Tibial nerve (tissue), 4 donors: ENCODE data around the gene HID1. TPM values are rescaled to one million over a fixed set of nuclear protein-coding genes. Genes with fewer than 3 reads are reported as not detected.

Experiments used
- DNase-seq, 2 donors: peaks; one replicate each; pipeline ENCODE4 v3.0.0-alpha.2; 2019; ENCODE audit warnings: low spot score in 2 of 2
- H3K27ac ChIP-seq, 4 donors: fragments of 200-600 bp; sonication (generic) in 3 of 4; one replicate each; pipeline ENCODE4 v1.5.1; 2017 to 2019; ENCODE audit warnings: mild to moderate bottlenecking in 1 of 4
- H3K27me3 ChIP-seq, 2 donors: fragments of 200-600 bp; sonication (generic) in 1 of 2; one replicate each; pipeline versions ENCODE4 v1.5.1 to v1.6.0; 2017 to 2019
- H3K36me3 ChIP-seq, 3 donors: fragments of 200-600 bp; sonication (generic); one replicate each; pipeline ENCODE4 v1.5.1; 2018 to 2019
- H3K4me1 ChIP-seq, 4 donors: fragments of 200-600 bp; sonication (generic) in 3 of 4; one replicate each; pipeline ENCODE4 v1.5.1; 2017 to 2019
- H3K4me3 ChIP-seq, 4 donors: fragments of 200-600 bp; sonication (generic) in 3 of 4; one replicate each; pipeline ENCODE4 v1.5.1; 2017 to 2019; ENCODE audit warnings: mild to moderate bottlenecking in 1 of 4, moderate library complexity in 1 of 4
- H3K9me3 ChIP-seq, 4 donors: fragments of 200-600 bp; sonication (generic) in 3 of 4; one replicate each; pipeline ENCODE4 v1.5.1; 2017 to 2019
- CTCF ChIP-seq, 5 experiments: fragments of 200-600 bp in 3 of 5; fragments of 450-650 bp in 2 of 5; sonication (generic) in 3 of 5; IDR thresholded peaks; one replicate each; pipeline ENCODE4 v1.5.1; 2016 to 2019; ENCODE audit warnings: antibody characterized with exemption in 5 of 5, mild to moderate bottlenecking in 3 of 5, moderate library complexity in 2 of 5
- EP300 ChIP-seq, 2 donors: sonication (generic); formaldehyde crosslinking; IDR thresholded peaks; one replicate each; pipeline ENCODE4 v1.6.1; 2017; ENCODE audit warnings: antibody characterized with exemption in 2 of 2, mild to moderate bottlenecking in 1 of 2
- POLR2A ChIP-seq, 2 donors: fragments of 450-650 bp; IDR thresholded peaks; one replicate each; pipeline ENCODE4 v1.6.1; 2017; ENCODE audit warnings: antibody characterized with exemption in 2 of 2, mild to moderate bottlenecking in 2 of 2, moderate library complexity in 2 of 2
- WGBS, 2 donors: methylation state at CpG; one replicate each; pipeline ENCODE4 v1.1.5; 2018; 5-methylcytosine and 5-hydroxymethylcytosine counted together
- total RNA-seq, 4 donors: library from RNA; depleted of rRNA; stranded (reverse); fragments of >200 nt; gene quantifications; one replicate each; pipeline ENCODE4 v1.1.0, GENCODE V29; 2016

HID1 gene
- total RNA-seq, 4 donors from 2014 or later = 5.7 to 11.6 (median 8.9) TPM

GRCh38 chr17:74935585-74936469, 36.7 kb downstream of the HID1 start, which contains the start of gene OTOP3:
Gene OTOP3, plus strand, starts transcription at chr17:74935898. Its CDS starts 24 bp downstream, at chr17:74935922.
- 2 to 4% methylated on average over 26 to 64 of the region's 78 CpGs for WGBS, 2 donors
- Histone ChIP-seq H3K4me3 (no peak within 1 kb of the TSS), H3K9me3 (no peaks in the 10 kb centered on the region), H3K27ac (no peak within 1 kb of the TSS), H3K4me1 (peaks cover 0 to 12% (median 3%) of the 10 kb centered on the region in 4 donors), H3K27me3 (peaks cover 0 to 87% of the 10 kb centered on the region in 2 donors), H3K36me3 (no peaks in the 10 kb centered on the region)
- no peak for DNase-seq
- TF ChIP-seq POLR2A (IDR thresholded peaks at IDR 0.05) = no peak
- no peak for TF ChIP-seq CTCF (IDR thresholded peaks at IDR 0.05)

- H3K4me3 ChIP-seq = no peak overlapping the region
- WGBS, 2 donors = 50 to 55% methylated on average over 3 of the region's 3 CpGs
- H3K36me3 ChIP-seq = no peaks in the 10 kb centered on the region
- H3K27me3 ChIP-seq = peaks cover 0 to 86% of the 10 kb centered on the region in 2 donors
- TF ChIP-seq EP300 (IDR thresholded peaks at IDR 0.05) = no peak
- no peak for TF ChIP-seq CTCF (IDR thresholded peaks at IDR 0.05)
- TF ChIP-seq POLR2A (IDR thresholded peaks at IDR 0.05) = no peak
- peaks cover 0 to 12% (median 3%) of the 10 kb centered on the region in 4 donors for H3K4me1 ChIP-seq
- DNase-seq = no peak
- no peaks in the 10 kb centered on the region for H3K9me3 ChIP-seq
- no peak overlapping the region for H3K27ac ChIP-seq
Measured at GRCh38 chr17:74935048-74935447, 37.5 kb downstream of the HID1 start.

GRCh38 chr17:74930535-74931036, 42.0 kb downstream of the HID1 start:
- peaks cover 0 to 74% of the 10 kb centered on the region in 2 donors for H3K27me3 ChIP-seq
- 93 to 94% methylated on average over 23 of the region's 24 CpGs for WGBS, 2 donors
- H3K36me3 ChIP-seq = no peaks in the 10 kb centered on the region
- no peak overlapping the region for H3K27ac ChIP-seq
- peaks cover 0 to 4% (median 0%) of the 10 kb centered on the region in 4 donors for H3K4me1 ChIP-seq
- H3K4me3 ChIP-seq = no peak overlapping the region
- TF ChIP-seq CTCF (IDR thresholded peaks at IDR 0.05) (no peak), EP300 (IDR thresholded peaks at IDR 0.05) (no peak), POLR2A (IDR thresholded peaks at IDR 0.05) (no peak)
- no peaks in the 10 kb centered on the region for H3K9me3 ChIP-seq
- no peak for DNase-seq

DNA sequence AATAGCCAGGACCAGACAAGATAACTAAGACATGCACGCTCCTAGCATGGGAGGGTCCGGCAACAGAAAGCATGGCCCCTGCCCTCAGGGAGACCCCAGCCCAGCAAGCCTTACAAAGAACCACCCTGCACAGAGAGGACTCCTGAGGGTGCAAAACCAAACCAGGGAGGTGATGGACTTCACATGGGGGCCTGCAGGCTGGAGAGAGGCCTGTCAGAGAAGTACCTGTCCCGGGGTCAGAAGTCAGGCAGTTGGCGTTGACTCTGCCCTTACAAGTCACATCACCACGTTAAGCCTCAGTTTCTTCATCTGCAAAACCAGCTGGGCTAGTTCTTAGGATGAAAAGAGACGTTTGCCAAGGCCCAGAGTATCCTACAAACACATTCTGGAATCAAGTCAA, 43.8 kb downstream of the HID1 start:
- TF ChIP-seq POLR2A (IDR thresholded peaks at IDR 0.05) (no peak), CTCF (IDR thresholded peaks at IDR 0.05) (no peak), EP300 (IDR thresholded peaks at IDR 0.05) (no peak)
- H3K4me1 ChIP-seq = peaks cover 0 to 11% (median 6%) of the 10 kb centered on the region in 4 donors
- no peaks in the 10 kb centered on the region for H3K9me3 ChIP-seq
- peaks cover 0 to 74% of the 10 kb centered on the region in 2 donors for H3K27me3 ChIP-seq
- H3K27ac ChIP-seq = no peak overlapping the region
- WGBS, 2 donors = 72 to 76% methylated on average over 6 of the region's 6 CpGs
- H3K36me3 ChIP-seq = no peaks in the 10 kb centered on the region
- no peak overlapping the region for H3K4me3 ChIP-seq
- no peak for DNase-seq

GRCh38 chr17:74925242-74925641, 47.3 kb downstream of the HID1 start:
- no peak for DNase-seq
- Histone ChIP-seq H3K9me3 (no peaks in the 10 kb centered on the region), H3K4me1 (peaks cover 0 to 45% (median 21%) of the 10 kb centered on the region in 4 donors), H3K27me3 (peaks cover 0 to 82% of the 10 kb centered on the region in 2 donors), H3K36me3 (no peaks in the 10 kb centered on the region), H3K27ac (no peak overlapping the region), H3K4me3 (no peak overlapping the region)
- no peak for TF ChIP-seq CTCF (IDR thresholded peaks at IDR 0.05)
- no peak for TF ChIP-seq POLR2A (IDR thresholded peaks at IDR 0.05)
- TF ChIP-seq EP300 (IDR thresholded peaks at IDR 0.05) = no peak
- WGBS, 2 donors = 71 to 74% methylated on average over 3 of the region's 3 CpGs
